OCI-M1 (cell line): Measurements from ENCODE around the gene STK16.
A peak's percentile ranks its signal among the peaks of the same experiment; 100 is the strongest.

Experiments
- DNase-seq: peaks from one replicate; lab custom pipeline; 2025; lab: John Stamatoyannopoulos, UW

Gene STK16

GRCh38 chr2:219213486-219214071, 31.7 kb upstream of the STK16 start:
- DNase-seq, result no peak

GRCh38 chr2:219214141-219214540, 31.1 kb upstream of the STK16 start:
- no peak for DNase-seq

- no peak for DNase-seq
These were observed 30.5 kb upstream of the STK16 start for GRCh38 chr2:219214786-219215185.

- DNase-seq, result no peak
These were observed 29.3 kb upstream of the STK16 start for GRCh38 chr2:219215871-219216534.

- no peak for DNase-seq
These were observed 28.8 kb upstream of the STK16 start for GRCh38 chr2:219216535-219216915.

GRCh38 chr2:219218217-219218731, 27.0 kb upstream of the STK16 start:
- DNase-seq, result no peak

- peak; percentile 23 for DNase-seq
These were observed 26.3 kb upstream of the STK16 start, which contains the start of gene ABCB6 for GRCh38 chr2:219218732-219219701. ABCB6 (minus strand) TSS chr2:219218958; CDS start chr2:219218673, 285 bp downstream.

- no peak for DNase-seq
These were observed 25.3 kb upstream of the STK16 start for GRCh38 chr2:219219784-219220532.

GRCh38 chr2:219220652-219221402, 24.5 kb upstream of the STK16 start:
- DNase-seq, result no peak

- DNase-seq, result no peak
These were observed 23.2 kb upstream of the STK16 start for GRCh38 chr2:219221957-219222518.

GRCh38 chr2:219223831-219224610, 21.3 kb upstream of the STK16 start:
- no peak for DNase-seq

GRCh38 chr2:219225350-219225749, 19.9 kb upstream of the STK16 start:
- peak; percentile 44 for DNase-seq

- peak; percentile 39 for DNase-seq
These were observed 17.0 kb upstream of the STK16 start for GRCh38 chr2:219228041-219228910.

- DNase-seq, result peak; percentile 48
These were observed 16.4 kb upstream of the STK16 start for GRCh38 chr2:219228911-219229304.

- DNase-seq, result peak; percentile 99
These were observed 15.8 kb upstream of the STK16 start, which contains the start of the genes ANKZF1 and ATG9A for GRCh38 chr2:219229305-219230058. ANKZF1 (plus strand) TSS chr2:219229806; CDS start chr2:219230258, 452 bp downstream. ATG9A (minus strand) TSS chr2:219229636; CDS start chr2:219228024, 1,612 bp downstream.

GRCh38 chr2:219230059-219230540, 15.2 kb upstream of the STK16 start:
- DNase-seq, result peak; percentile 59

GRCh38 chr2:219234331-219234730, 10.9 kb upstream of the STK16 start:
- DNase-seq, result no peak
